GM12891 (cell line): Measurements from ENCODE around the gene MINK1.
A peak's percentile ranks its signal among the peaks of the same experiment; 100 is the strongest.

Experiments
- DNase-seq: peaks from one replicate; pipeline ENCODE4 v3.0.0; 2011; ENCODE audit warnings: low spot score; ENCODE audit not compliant: insufficient read length
- FAIRE-seq: peaks from 2 replicates; lab custom pipeline; 2011; peaks lifted over from hg19 to GRCh38; lab: Jason Lieb, UNC
- PAX5 ChIP-seq: IDR thresholded peaks from 2 replicates; pipeline ENCODE4 v1.6.1; 2011; ENCODE audit warnings: low read length, moderate library complexity, mild to moderate bottlenecking; ENCODE audit not compliant: insufficient read depth, severe bottlenecking
- POLR2A ChIP-seq: IDR thresholded peaks from 2 replicates; pipeline ENCODE4 v1.6.1; 2011; ENCODE audit warnings: low read depth, low read length, control low read depth
- POLR2AphosphoS5 ChIP-seq: IDR thresholded peaks from 2 replicates; pipeline ENCODE4 v1.6.1; 2011; ENCODE audit warnings: low read depth, low read length, control low read depth
- POU2F2 ChIP-seq: IDR thresholded peaks from 2 replicates; pipeline ENCODE4 v1.6.1; 2011; ENCODE audit warnings: low read depth, mild to moderate bottlenecking, control low read depth, low read length, moderate library complexity
- SPI1 ChIP-seq: IDR thresholded peaks from 2 replicates; pipeline ENCODE4 v1.6.1; 2011; ENCODE audit warnings: low read depth, low read length, control low read depth
- TAF1 ChIP-seq: IDR thresholded peaks from 2 replicates; pipeline ENCODE4 v1.6.1; 2011; ENCODE audit warnings: low read depth, low read length, control low read depth

The MINK1 gene

GRCh38 chr17:4934173-4934979 is 101.2 kb downstream of the MINK1 start:
- FAIRE-seq (peak; percentile 61), DNase-seq (no peak)
- TF ChIP-seq POLR2AphosphoS5 (0 out of 2 replicates have a peak, but pooled peaks have one; percentile 21), TAF1 (no peak), PAX5 (no peak), POU2F2 (no peak), POLR2A (peak; percentile 60)

- DNase-seq (no peak), FAIRE-seq (no peak)
- TF ChIP-seq POLR2AphosphoS5, result no peak
These were observed 102.5 kb downstream of the MINK1 start for GRCh38 chr17:4935650-4936049.

- DNase-seq (no peak), FAIRE-seq (no peak)
- TF ChIP-seq POU2F2 (no peak), SPI1 (no peak), POLR2A (no peak), POLR2AphosphoS5 (no peak), TAF1 (no peak)
These were observed 103.3 kb downstream of the MINK1 start for GRCh38 chr17:4936436-4936835.

- FAIRE-seq, result no peak
- DNase-seq, result no peak
- TF ChIP-seq TAF1 (no peak), PAX5 (no peak), POLR2AphosphoS5 (no peak), SPI1 (no peak), POLR2A (no peak), POU2F2 (no peak)
These were observed 104.4 kb downstream of the MINK1 start for GRCh38 chr17:4937553-4937952.

GRCh38 chr17:4938069-4938491 is 104.9 kb downstream of the MINK1 start:
- no peak for DNase-seq
- TF ChIP-seq POLR2A (no peak), POU2F2 (no peak), PAX5 (no peak), SPI1 (no peak), POLR2AphosphoS5 (no peak), TAF1 (no peak)
- no peak for FAIRE-seq

GRCh38 chr17:4938688-4939545 is 105.8 kb downstream of the MINK1 start:
- DNase-seq (no peak), FAIRE-seq (peak; percentile 75)
- no peak for TF ChIP-seq POLR2A
- TF ChIP-seq TAF1, result no peak
- no peak for TF ChIP-seq PAX5
- TF ChIP-seq POU2F2, result no peak

- FAIRE-seq (no peak), DNase-seq (no peak)
- TF ChIP-seq POU2F2 (no peak), PAX5 (no peak), SPI1 (no peak), POLR2AphosphoS5 (no peak), TAF1 (no peak), POLR2A (no peak)
These were observed 106.3 kb downstream of the MINK1 start for GRCh38 chr17:4939546-4939795.

- FAIRE-seq (peak; percentile 100), DNase-seq (peak; percentile 92)
- TF ChIP-seq TAF1 (peak; percentile 87), POLR2A (peak; percentile 80), PAX5 (no peak), POU2F2 (no peak), SPI1 (no peak), POLR2AphosphoS5 (peak; percentile 64; the same call in 1 of the 2 replicates)
These were observed 106.8 kb downstream of the MINK1 start, which contains the start of the genes RNF167 and SLC25A11 for GRCh38 chr17:4939796-4940554. TSS of gene RNF167 (plus strand) at chr17:4940268. CDS start at chr17:4940910, 642 bp downstream. TSS of gene SLC25A11 (minus strand) at chr17:4940046. CDS start at chr17:4939910, 136 bp downstream.

GRCh38 chr17:4940555-4941318 is 107.6 kb downstream of the MINK1 start:
- TF ChIP-seq SPI1 (no peak), TAF1 (no peak), POU2F2 (no peak; the same call in 1 of the 2 replicates), PAX5 (no peak), POLR2AphosphoS5 (no peak; the same call in 1 of the 2 replicates), POLR2A (no peak)
- peak; percentile 76 for FAIRE-seq
- no peak for DNase-seq
